ENCODE measurements around the gene CCDC197. TPM values are rescaled to one million over a fixed set of nuclear protein-coding genes. Genes with fewer than 3 reads are reported as not detected.

Gene CCDC197
- total RNA-seq, 1 donor from 2014 or later: not detected

DNA sequence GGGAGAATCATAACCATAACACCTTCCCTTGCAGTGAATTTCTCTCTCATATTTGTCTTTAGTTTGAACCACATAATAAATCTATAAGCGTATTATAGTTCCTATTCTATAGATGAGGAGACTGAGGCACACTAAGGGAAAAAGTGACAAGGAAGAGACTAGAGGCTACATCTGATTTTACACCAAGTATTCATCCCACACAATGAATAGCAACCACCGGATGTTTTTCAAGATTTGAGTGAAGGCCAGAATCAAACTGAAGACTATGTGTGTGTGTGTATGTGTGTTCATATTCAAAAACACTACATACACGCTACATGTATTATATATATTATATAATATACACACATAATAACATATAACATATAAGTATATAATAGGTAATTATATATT lies 25.5 kb upstream of the CCDC197 start:
- no peak for DNase-seq (ENCODE audit: extremely low spot score, unreplicated experiment)
- no peaks in the 10 kb centered on the region for H3K9me3 Mint-ChIP-seq

DNA sequence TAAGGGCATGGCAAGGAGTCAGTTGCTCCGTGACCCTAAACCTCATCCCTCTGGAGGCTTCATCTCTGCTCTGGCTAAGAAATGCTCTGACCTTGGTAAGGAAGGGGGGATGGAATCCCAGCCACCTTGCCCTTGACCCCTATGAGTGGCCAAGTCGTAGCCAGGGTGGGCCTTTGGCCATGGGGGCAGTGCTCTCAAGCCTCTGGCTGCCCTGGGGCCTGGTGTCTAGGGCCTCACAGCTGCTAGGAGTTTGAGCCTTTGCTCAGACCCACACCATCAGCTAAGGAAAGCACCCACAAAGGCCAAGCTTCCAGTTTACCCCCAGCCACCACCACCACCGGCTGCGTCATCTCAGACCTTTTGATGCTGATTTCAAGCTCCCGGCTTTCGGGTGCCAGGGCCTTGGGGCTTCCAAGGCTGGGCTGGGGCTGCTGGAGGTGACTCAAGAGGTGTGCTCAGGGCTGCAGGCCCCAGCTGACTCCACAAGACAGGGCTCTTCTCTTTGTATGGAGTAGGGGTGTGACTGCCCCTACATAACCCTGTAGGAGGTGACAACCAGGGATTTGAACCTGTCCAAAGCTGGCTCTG lies 24.4 kb upstream of the CCDC197 start:
- Mint-ChIP-seq H3K4me1 (ENCODE audit: unreplicated experiment) (peaks cover 8% of the 10 kb centered on the region), H3K9me3 (no peaks in the 10 kb centered on the region), H3K36me3 (no peaks in the 10 kb centered on the region), H3K27ac (no peak overlapping the region), H3K4me3 (no peak overlapping the region), H3K27me3 (peaks cover 18% of the 10 kb centered on the region)
- TF ChIP-seq CTCF (conservative IDR thresholded peaks at IDR 0.05): no peak
- no peak for DNase-seq (ENCODE audit: extremely low spot score, unreplicated experiment)

More for the DNA sequence above, 25.5 kb upstream of the CCDC197 start:
- no peaks in the 10 kb centered on the region for H3K36me3 Mint-ChIP-seq
- TF ChIP-seq CTCF (conservative IDR thresholded peaks at IDR 0.05): no peak
- H3K27me3 Mint-ChIP-seq: peaks cover 14% of the 10 kb centered on the region
- H3K27ac Mint-ChIP-seq: no peak overlapping the region
- peaks cover 8% of the 10 kb centered on the region for H3K4me1 Mint-ChIP-seq (ENCODE audit: unreplicated experiment)
- H3K4me3 Mint-ChIP-seq: no peak overlapping the region

- Mint-ChIP-seq H3K27me3 (peaks cover 18% of the 10 kb centered on the region), H3K27ac (no peak overlapping the region), H3K4me3 (no peak overlapping the region), H3K9me3 (no peaks in the 10 kb centered on the region), H3K36me3 (no peaks in the 10 kb centered on the region), H3K4me1 (ENCODE audit: unreplicated experiment) (peaks cover 8% of the 10 kb centered on the region)
- no peak for TF ChIP-seq CTCF (conservative IDR thresholded peaks at IDR 0.05)
- no peak for DNase-seq (ENCODE audit: extremely low spot score, unreplicated experiment)
These were observed 23.5 kb upstream of the CCDC197 start for GRCh38 chr14:93973607-93974006.

DNA sequence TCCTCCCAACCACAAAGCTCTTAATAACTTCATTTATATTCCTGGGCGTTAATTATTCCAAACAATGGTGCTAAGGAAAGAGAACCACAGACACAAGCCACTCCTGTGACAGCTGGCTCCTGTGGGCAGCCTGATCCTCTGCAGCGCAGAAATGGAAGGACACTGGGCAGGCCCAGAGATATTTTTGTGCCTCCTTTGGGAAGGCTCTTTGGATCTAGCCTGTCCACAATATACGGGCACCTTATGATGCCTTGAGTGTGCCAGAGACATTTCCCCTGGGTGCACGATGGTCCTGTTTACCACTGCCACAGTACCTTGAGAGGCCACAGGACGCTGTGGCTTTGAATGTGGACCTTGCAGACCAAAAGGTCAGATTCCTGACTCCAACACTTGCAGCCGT lies 22.8 kb upstream of the CCDC197 start:
- DNase-seq (ENCODE audit: extremely low spot score, unreplicated experiment): no peak
- no peaks in the 10 kb centered on the region for H3K9me3 Mint-ChIP-seq
- H3K4me3 Mint-ChIP-seq: no peak overlapping the region
- H3K36me3 Mint-ChIP-seq: no peaks in the 10 kb centered on the region
- peaks cover 8% of the 10 kb centered on the region for H3K4me1 Mint-ChIP-seq (ENCODE audit: unreplicated experiment)
- peaks cover 18% of the 10 kb centered on the region for H3K27me3 Mint-ChIP-seq
- no peak overlapping the region for H3K27ac Mint-ChIP-seq
- TF ChIP-seq CTCF (conservative IDR thresholded peaks at IDR 0.05): no peak

DNA sequence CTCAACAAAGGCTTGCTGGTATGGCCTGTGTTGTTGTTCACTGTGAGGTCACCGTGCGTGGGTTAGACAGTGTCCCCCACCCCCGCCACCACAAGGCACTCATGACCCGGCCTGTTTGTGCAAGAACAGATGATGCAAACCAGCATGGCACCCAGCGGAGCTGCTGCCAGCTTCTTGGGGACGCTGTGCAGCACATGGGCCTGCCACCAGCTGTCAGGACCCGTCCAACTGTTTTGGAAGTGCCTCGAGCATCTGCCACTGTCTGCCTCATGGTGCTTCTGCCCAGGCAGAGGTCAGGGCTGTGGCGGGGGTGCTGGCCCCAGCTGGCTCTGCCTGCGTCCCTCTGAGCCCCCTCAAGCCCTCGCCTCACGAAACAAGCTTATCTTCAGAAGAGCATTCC lies 22.3 kb upstream of the CCDC197 start:
- Mint-ChIP-seq H3K27me3 (peaks cover 18% of the 10 kb centered on the region), H3K9me3 (no peaks in the 10 kb centered on the region), H3K4me3 (no peak overlapping the region), H3K4me1 (ENCODE audit: unreplicated experiment) (peaks cover 8% of the 10 kb centered on the region), H3K36me3 (no peaks in the 10 kb centered on the region), H3K27ac (no peak overlapping the region)
- no peak for TF ChIP-seq CTCF (conservative IDR thresholded peaks at IDR 0.05)
- no peak for DNase-seq (ENCODE audit: extremely low spot score, unreplicated experiment)
